HG02981 (cell line): Measurements from ENCODE around the gene CTRB1.
"Not testable (repeated sequence)": the region's sequence is repeated elsewhere in the genome, so short reads cannot be mapped to it uniquely, and the experiment has no call there.

ENCODE experiments used
- ATAC-seq: cut with Tn5 transposase; IDR thresholded peaks from one replicate; pipeline ENCODE4 v1.9.1; 2021; ENCODE audit warnings: mild to moderate bottlenecking, moderate library complexity; ENCODE audit not compliant: unreplicated experiment

The CTRB1 gene

GRCh38 chr16:75203667-75204409 is 14.9 kb upstream of the CTRB1 start:
- ATAC-seq = no peak

DNA sequence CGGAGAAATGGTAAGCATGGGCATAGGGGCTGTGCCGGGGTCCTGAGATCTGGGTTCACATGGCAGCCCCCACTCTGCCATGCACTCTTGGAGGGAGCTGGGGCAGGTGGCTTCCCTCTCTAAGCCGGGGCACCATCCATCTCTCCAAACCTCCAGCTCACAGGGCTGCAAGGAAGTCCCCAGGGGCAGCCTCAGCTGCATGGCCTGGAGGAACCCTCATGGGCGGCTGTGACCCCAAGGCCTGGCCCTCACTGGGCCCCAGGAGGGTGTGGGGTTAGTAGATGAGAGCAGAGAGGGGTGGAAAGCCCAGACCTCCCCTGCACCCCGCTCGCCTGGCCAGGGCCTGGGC is 14.4 kb upstream of the CTRB1 start:
- ATAC-seq = no peak

- ATAC-seq = not testable (repeated sequence)
Measured at GRCh38 chr16:75204905-75205304, 13.9 kb upstream of the CTRB1 start.

GRCh38 chr16:75205438-75205837 is 13.3 kb upstream of the CTRB1 start:
- ATAC-seq = not testable (repeated sequence)

- not testable (repeated sequence) for ATAC-seq
Measured at GRCh38 chr16:75205961-75206748, 12.6 kb upstream of the CTRB1 start.

DNA sequence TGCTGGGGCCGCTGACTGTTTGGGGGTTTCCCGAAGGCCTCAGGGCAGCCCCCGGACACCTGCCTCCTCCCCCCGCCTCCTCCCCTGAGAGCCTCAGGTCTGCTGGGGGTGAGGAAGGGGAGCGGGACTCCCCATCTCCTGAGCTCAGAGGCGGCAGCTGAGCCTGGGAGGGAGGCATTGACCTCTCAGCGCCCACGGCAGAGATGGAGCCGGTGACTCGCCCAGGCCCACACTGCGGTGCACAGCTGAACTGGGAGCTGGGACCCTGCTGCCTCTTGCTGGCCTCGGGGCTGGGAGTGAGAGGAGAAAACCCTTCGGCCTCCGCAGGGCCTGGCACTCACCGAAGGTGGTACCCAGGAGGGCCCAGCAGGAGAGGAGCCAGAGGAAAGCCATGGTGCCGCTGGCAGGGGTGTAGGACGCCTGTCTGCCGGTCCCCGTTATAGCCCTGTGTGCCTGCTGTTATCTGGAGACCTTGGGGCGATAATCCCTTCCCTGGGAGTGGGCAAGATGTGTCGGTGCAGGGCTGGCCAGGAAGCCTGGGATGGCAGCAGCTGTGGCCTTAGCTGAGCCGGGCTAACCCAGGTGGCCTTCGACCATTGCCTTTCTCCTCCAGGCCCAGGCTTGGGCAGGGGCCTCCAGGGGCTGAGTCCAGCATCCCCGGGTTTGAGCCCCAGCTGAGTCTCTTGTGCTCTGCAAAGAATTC is 11.9 kb upstream of the CTRB1 start, which contains the start of gene CTRB2:
TSS of gene CTRB2 (minus strand) at position 413 of the 703 bp plus-strand sequence. CDS start at position 393, 20 bp downstream.
- no peak for ATAC-seq

GRCh38 chr16:75207831-75208230 is 11.0 kb upstream of the CTRB1 start:
- no peak for ATAC-seq

DNA sequence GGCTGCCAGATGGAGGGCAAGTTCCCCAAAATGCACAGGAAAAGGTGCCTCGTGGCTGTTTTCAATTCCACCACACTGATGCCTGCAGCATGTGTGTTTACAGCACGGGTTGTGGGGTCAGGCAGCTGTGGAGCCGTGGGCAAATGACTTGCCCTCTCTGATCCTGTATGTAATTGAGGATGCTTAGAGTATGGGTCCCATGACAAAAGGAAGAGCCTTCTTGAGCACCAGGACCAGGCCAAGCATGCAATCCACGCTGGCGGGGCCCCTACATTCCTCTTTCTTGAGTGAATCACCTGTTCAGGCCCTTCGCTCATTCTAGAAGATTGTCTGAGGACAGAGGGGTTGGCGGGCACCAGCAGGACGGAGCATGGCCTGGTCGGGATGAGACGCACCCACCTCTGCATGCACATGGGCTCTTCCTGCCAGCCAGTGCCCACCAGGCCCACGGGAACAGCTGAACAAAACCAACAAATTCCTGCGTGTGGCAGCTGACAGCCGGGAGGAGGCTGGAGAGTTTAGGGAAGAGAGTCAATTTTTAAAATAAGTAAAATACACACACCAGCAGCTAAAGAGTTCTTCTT is 10.5 kb upstream of the CTRB1 start:
- no peak for ATAC-seq

- no peak for ATAC-seq
Measured at GRCh38 chr16:75208861-75209505, 9.8 kb upstream of the CTRB1 start.

- not testable (repeated sequence) for ATAC-seq
Measured at GRCh38 chr16:75209514-75209913, 9.3 kb upstream of the CTRB1 start.

DNA sequence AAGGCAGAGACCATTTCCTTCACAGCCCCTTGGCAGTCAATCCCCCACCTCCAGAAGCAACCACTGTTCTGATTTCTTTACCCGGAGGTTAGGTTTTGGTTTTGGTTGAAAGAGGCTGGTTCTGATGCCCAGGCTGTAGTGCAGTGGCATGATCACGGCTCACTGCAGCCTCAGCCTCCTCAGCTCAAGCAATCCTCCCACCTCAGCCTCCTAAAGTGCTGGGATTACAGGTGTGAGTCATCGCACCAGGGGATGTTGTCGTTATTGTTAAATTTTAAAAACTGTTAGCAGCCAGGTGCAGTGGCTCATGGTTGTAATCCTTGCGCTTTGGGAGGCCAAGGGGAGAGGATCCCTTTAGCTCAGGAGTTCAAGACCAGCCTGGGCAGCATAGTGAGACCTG is 8.8 kb upstream of the CTRB1 start:
- ATAC-seq = no peak

DNA sequence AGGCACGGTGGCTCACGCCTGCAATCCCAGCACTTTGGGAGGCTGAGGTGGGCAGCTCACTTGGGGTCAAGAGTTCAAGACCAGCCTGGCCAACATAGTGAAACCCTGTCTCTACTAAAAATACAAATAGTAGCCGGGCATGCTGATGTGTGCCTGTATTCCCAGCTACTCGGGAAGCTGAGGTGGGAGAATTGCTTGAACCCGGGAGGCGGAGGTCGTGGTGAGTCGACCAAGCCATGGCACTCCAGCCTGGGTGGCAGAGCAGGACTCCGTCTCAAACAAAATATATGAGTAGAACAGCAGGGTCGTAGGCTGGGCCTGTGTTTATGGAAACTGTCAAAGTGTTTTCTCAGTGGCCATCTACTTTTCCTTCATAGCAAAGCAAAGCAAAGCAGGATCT is 7.5 kb upstream of the CTRB1 start:
- not testable (repeated sequence) for ATAC-seq

- ATAC-seq = no peak
Measured at GRCh38 chr16:75216127-75216526, 2.7 kb upstream of the CTRB1 start.

- no peak for ATAC-seq
Measured at GRCh38 chr16:75216576-75216975, 2.2 kb upstream of the CTRB1 start.

GRCh38 chr16:75217389-75217851 is 1.4 kb upstream of the CTRB1 start:
- ATAC-seq = no peak

DNA sequence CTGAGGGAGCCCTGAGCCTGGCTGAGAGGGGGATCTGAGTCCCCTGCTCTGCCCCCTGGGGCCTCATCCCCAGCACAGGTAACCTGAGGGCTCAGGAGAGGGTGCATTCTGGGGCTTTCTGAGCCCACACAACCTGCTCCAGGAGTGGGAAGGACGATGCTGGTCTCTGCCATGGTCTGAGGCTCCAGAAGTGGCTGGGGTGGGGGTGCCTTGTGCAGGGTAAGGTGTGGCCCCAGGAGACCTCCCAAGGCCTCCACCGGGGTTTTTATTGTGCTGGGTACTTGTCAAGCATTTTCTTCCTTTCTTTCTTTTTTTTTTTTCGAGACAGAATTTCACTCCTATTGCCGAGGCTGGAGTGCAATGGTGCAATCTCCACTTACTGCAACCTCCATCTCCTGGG is 300 bp downstream of the CTRB1 start:
- ATAC-seq = no peak

GRCh38 chr16:75219838-75220237 is 1.1 kb downstream of the CTRB1 start:
- no peak for ATAC-seq

- ATAC-seq = no peak
Measured at GRCh38 chr16:75222271-75222783, 3.5 kb downstream of the CTRB1 start.

GRCh38 chr16:75223129-75223528 is 4.3 kb downstream of the CTRB1 start:
- not testable (repeated sequence) for ATAC-seq

DNA sequence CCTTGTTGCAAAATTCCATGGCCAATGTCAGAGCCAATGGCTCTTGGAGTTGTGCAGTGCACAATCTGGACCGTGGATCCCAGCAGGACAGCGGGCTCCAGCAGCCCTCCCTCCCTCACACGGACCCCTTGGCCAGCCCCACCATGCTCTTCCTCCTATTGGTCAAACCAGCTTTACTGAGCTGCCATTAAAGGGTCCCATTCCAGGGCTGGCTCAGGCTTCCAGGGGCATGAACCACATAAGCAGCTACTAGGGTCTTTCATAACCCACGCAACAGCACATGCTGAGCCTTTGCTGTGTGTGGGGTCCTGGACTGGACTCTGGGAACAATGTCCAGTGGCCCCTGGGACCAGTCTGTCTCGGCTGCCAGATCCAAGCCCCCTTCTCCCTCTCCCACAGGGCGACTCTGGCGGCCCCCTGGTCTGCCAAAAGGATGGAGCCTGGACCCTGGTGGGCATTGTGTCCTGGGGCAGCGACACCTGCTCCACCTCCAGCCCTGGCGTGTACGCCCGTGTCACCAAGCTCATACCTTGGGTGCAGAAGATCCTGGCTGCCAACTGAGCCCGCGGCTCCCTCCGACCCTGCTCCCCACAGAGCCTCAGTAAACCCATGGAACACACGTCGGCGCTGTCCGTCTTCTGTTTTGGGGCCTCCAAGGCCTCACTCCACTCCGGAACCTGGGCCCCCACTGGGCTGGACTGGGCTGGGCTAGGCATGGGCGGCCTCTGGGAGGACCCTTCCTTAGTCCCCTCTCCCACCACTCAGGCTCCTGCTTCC is 5.7 kb downstream of the CTRB1 start:
- ATAC-seq = no peak
